GM12872 (cell line): Measurements from ENCODE around the gene GFRA3.

Experiments used
- TF ChIP-seq, protein P1 (sequence below): IDR thresholded peaks from 3 replicates; pipeline ENCODE4 v1.5.1; 2011; ENCODE audit warnings: low read depth, mild to moderate bottlenecking, low read length, moderate library complexity; ENCODE audit not compliant: insufficient read depth

Gene GFRA3

DNA sequence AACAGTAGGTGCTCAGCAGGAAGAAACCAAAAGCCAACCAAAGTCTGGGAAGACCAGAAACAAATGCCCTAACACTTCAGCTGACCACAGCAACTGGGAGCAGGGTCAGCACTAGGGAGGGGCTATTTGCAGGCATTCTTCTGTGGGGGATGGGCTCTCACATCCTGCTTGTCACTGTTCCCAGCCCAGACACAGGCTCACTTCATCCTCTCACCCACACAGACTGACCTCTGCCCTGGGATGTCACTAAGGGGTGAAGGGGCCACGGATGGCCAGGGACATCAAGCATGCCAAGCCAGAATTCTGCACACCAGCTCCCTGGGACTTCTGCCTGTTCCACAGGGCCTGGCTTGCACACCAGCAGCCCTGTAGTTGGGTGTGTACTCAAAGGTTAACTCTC is 28.7 kb downstream of the GFRA3 start:
- TF ChIP-seq, protein P1, sequence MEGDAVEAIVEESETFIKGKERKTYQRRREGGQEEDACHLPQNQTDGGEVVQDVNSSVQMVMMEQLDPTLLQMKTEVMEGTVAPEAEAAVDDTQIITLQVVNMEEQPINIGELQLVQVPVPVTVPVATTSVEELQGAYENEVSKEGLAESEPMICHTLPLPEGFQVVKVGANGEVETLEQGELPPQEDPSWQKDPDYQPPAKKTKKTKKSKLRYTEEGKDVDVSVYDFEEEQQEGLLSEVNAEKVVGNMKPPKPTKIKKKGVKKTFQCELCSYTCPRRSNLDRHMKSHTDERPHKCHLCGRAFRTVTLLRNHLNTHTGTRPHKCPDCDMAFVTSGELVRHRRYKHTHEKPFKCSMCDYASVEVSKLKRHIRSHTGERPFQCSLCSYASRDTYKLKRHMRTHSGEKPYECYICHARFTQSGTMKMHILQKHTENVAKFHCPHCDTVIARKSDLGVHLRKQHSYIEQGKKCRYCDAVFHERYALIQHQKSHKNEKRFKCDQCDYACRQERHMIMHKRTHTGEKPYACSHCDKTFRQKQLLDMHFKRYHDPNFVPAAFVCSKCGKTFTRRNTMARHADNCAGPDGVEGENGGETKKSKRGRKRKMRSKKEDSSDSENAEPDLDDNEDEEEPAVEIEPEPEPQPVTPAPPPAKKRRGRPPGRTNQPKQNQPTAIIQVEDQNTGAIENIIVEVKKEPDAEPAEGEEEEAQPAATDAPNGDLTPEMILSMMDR = no peak

DNA sequence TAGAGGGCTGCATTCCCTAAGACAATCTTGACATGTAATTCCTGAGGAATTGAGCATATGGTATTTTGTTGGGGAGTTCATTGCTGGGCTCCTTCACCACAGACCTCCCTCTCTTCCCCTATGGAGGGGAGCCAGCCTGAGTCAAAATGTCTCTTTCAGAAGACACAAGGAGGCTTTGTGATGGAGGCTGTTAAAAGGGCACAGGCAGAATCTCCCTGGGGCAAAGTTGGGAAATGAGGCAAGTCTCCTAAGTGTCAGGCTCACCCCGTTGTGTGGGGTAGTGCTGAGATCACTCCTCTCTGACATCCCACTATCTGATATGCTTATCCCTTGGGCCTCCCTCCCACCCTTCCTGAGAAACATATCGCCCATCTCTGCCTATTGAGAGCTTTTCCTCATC is 30.6 kb downstream of the GFRA3 start:
- TF ChIP-seq, protein P1 = no peak

DNA sequence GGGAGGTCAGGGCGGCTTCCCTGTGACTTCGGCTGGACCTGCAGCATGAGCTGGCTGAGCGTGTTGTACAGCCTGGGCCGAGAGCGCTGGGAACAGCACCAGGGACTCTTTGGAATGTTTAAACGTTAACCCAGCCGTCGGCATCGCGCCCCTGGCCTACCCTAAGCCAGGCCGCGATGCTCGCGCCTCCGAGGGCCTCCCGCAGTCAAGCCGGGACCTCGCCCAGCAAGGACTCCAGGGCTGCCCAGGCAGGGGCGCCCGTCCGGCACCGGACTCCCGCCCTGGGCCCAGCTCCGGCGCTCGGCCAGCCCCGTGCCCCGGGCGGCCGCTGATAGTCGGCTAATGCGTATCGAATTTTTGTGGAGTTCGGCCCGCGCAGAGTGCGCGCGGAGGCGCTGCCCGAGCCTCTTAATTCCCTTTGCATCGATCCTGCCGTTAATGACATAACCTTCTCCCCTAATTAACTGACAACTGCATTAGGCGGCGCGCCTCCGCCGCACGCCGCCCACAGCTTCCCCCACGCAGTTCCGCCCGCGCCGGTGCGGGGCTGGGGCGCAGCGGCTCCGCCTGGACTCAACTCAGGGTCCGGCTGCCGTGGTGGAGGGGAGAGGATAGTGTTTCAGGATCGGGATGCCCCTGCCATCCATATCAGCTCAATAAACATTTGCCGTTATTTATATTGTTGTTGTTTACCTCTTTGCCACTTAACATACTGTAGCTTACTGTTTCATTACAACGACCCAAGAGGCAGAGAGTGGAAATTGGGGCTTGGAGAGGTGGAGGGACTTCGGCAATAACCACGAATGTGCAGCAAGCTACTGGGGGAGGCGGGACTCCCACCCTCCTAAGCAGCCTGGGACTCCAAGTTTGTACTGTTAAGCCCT is 32.5 kb downstream of the GFRA3 start:
- TF ChIP-seq, protein P1 = no peak

DNA sequence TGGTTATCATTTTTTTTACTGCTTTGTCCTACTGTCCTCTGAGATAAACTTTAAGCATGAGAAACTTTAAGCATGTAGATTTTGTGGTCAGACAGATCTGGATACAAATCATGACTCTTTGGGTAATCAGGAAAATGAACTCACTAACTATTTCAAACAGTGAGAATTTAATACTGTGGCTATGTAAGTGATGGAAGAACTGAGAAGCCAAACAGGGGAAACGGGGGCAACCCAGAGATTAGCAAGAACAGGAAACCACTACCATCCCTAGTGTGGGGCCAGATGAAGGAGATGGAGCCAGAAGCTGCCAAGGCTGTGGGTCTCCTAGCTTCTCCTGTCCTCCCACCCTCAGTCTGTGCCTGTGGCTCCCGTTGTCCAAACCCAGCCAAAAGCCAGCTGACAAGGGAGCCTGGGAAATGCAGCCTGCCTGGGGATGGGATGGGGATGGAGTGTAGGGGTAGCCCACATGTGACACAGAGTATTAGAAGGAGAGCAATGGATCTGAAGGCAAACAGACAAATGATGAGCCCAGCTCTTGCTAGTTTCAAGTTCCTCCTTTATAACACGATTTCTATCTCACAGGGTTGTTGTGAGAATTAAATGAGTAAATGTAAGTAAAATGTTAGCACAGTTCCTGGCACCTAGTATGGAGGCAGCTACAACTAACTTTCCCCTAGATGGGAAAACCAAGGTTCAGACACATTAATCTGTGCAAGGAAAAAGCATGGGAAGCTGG is 33.6 kb downstream of the GFRA3 start:
- TF ChIP-seq, protein P1 = no peak

DNA sequence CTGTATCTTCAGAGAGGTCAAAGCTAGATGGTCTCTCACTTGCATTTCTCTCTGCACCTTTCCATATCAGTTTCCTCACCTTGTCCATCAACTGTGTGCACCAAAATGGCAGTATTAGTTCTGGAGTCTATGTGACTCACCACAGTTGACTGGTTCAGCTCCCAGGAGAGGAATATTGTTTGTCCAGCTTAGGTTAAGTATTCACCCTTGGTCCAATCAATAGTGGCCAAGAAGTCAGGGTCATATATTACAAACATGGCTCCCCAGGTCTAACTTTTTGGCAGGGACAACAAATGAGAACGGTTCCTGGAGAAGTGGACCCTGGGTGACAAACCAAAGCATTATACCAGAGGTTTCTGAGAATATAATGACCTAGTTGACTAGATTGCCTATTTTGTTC is 36.4 kb downstream of the GFRA3 start:
- TF ChIP-seq, protein P1 = no peak

DNA sequence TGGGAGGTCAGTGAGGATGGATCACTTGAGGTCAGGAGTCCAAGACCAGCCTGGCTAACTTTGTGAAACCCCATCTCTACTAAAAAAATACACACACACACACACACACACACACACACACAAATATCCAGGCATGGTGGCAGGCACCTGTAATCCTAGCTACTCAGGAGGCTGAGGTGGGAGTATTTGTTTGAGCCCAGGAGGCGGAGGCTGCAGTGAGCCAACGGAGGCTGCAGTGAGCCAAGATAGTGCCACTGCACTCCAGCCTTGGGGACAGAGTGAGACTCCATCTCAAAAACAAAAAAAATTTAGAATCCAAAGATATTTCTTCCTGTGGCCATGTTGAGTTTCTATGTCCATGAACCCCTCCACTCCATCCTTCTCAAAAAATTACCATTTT is 39.8 kb downstream of the GFRA3 start:
- TF ChIP-seq, protein P1 = no peak

DNA sequence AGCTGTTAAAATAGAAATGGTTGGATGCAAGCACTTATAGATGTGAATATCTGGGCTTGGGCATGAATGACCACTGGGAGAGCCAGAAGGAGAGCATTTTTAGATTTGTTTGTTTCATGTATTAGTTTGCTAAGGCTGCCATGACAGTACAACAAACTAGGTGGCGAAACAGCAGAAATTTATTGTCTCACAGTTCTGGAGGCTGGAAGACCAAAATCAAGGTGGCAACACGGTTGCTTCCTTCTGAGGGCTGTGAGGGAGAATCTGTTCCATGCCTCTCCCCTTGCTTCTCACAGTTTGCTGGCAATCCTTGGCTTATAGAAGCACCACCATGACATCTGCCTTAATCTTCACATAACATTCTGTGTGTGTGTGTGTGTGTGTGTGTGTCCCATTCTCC is 41.1 kb downstream of the GFRA3 start:
- TF ChIP-seq, protein P1 = no peak
